Endodermal cell (in vitro differentiated cells): Measurements from ENCODE around the gene ABLIM1. TPM values are rescaled to one million over a fixed set of nuclear protein-coding genes. Genes with fewer than 3 reads are reported as not detected.

ENCODE experiments used
- DNase-seq: peaks from one replicate; pipeline ENCODE4 v3.0.0-alpha.2; 2017
- H3K27ac ChIP-seq: 2 replicates; pipeline ENCODE4 v1.5.1; 2013; ENCODE audit warnings: mild to moderate bottlenecking, low read depth, low read length, moderate library complexity
- H3K27me3 ChIP-seq: 2 replicates; pipeline ENCODE4 v1.6.1; 2013; ENCODE audit warnings: mild to moderate bottlenecking, low read length, moderate library complexity; ENCODE audit not compliant: insufficient read depth, control insufficient read depth, poor library complexity, severe bottlenecking
- H3K36me3 ChIP-seq: 2 replicates; pipeline ENCODE4 v1.7.0; 2013; ENCODE audit warnings: mild to moderate bottlenecking, low read length, moderate library complexity; ENCODE audit not compliant: control insufficient read depth, insufficient read depth
- H3K4me1 ChIP-seq: one replicate; pipeline ENCODE4 v1.7.0; 2013; ENCODE audit warnings: low read length; ENCODE audit not compliant: control insufficient read depth, insufficient read depth
- H3K4me3 ChIP-seq: 2 replicates; pipeline ENCODE4 v1.5.1; 2013; ENCODE audit warnings: mild to moderate bottlenecking, low read length, moderate library complexity
- H3K9ac ChIP-seq: 2 replicates; pipeline ENCODE4 v1.6.1; 2013; ENCODE audit warnings: mild to moderate bottlenecking, low read length, moderate library complexity; ENCODE audit not compliant: poor library complexity, severe bottlenecking; ENCODE audit errors: extremely low read depth
- H3K9me3 ChIP-seq: 2 replicates; pipeline ENCODE4 v1.6.1; 2013; ENCODE audit warnings: mild to moderate bottlenecking, low read length, moderate library complexity; ENCODE audit not compliant: control insufficient read depth
- H3K27ac Mint-ChIP-seq: 2 replicates; pipeline ENCODE4 v1.8.0; 2020; ENCODE audit warnings: mixed read lengths
- H3K27me3 Mint-ChIP-seq: 2 replicates; pipeline ENCODE4 v1.8.0; 2021; ENCODE audit warnings: mild to moderate bottlenecking, mixed read lengths; ENCODE audit not compliant: insufficient read depth
- H3K36me3 Mint-ChIP-seq: 2 replicates; pipeline ENCODE4 v1.8.0; 2020; ENCODE audit warnings: low read depth, mixed read lengths
- H3K4me1 Mint-ChIP-seq: 2 replicates; pipeline ENCODE4 v1.8.0; 2020; ENCODE audit warnings: mixed read lengths
- H3K4me3 Mint-ChIP-seq: 2 replicates; pipeline ENCODE4 v1.8.0; 2020; ENCODE audit warnings: mild to moderate bottlenecking, moderate library complexity, mixed read lengths
- H3K9me3 Mint-ChIP-seq: 2 replicates; pipeline ENCODE4 v1.8.0; 2020; ENCODE audit warnings: mild to moderate bottlenecking, mixed read lengths
- WGBS, 2 experiments: methylation state at CpG; one replicate each; pipeline versions ENCODE4 v1.1.5 to v1.1.7; 2013; ENCODE audit warnings: missing lambda C conversion rate in 2 of 2, mixed read lengths in 1 of 2; ENCODE audit not compliant: insufficient coverage in 1 of 2, insufficient read length in 1 of 2; 5-methylcytosine and 5-hydroxymethylcytosine counted together
- total RNA-seq, 2 donors: library from RNA; stranded (reverse); fragmentation: NEBNext Ultra II Directional in 1 of 2; extraction: Animal tissue kit (Norgen Biotek cat#: 25700) in 1 of 2; gene quantifications; 2 replicates in 1 of 2; 3 replicates in 1 of 2; pipeline ENCODE4 v1.2.1, GENCODE V29; 2021
- TF ChIP-seq, protein P1 (sequence below): fragments of 200-600 bp; sonication (generic); conservative IDR thresholded peaks from 2 replicates; pipeline ENCODE4 v1.5.0; 2021; ENCODE audit warnings: antibody characterized with exemption, mild to moderate bottlenecking

ABLIM1 gene
- total RNA-seq, 2 donors from 2014 or later: 39.3 to 49.3 TPM

- Histone ChIP-seq H3K9me3 (no peaks in the 10 kb centered on the region), H3K4me1 (no peaks in the 10 kb centered on the region), H3K36me3 (no peaks in the 10 kb centered on the region), H3K9ac (no peak overlapping the region), H3K27me3 (no peaks in the 10 kb centered on the region), H3K27ac (no peak overlapping the region), H3K4me3 (no peak overlapping the region)
- Mint-ChIP-seq H3K4me1 (peaks cover 3% of the 10 kb centered on the region), H3K27ac (no peak overlapping the region), H3K9me3 (no peaks in the 10 kb centered on the region), H3K4me3 (no peak overlapping the region), H3K36me3 (no peaks in the 10 kb centered on the region), H3K27me3 (no peaks in the 10 kb centered on the region)
- TF ChIP-seq, protein P1, sequence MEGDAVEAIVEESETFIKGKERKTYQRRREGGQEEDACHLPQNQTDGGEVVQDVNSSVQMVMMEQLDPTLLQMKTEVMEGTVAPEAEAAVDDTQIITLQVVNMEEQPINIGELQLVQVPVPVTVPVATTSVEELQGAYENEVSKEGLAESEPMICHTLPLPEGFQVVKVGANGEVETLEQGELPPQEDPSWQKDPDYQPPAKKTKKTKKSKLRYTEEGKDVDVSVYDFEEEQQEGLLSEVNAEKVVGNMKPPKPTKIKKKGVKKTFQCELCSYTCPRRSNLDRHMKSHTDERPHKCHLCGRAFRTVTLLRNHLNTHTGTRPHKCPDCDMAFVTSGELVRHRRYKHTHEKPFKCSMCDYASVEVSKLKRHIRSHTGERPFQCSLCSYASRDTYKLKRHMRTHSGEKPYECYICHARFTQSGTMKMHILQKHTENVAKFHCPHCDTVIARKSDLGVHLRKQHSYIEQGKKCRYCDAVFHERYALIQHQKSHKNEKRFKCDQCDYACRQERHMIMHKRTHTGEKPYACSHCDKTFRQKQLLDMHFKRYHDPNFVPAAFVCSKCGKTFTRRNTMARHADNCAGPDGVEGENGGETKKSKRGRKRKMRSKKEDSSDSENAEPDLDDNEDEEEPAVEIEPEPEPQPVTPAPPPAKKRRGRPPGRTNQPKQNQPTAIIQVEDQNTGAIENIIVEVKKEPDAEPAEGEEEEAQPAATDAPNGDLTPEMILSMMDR: no peak
- 90 to 98% methylated on average over 2 of the region's 5 CpGs for whole genome bisulfite sequencing, 2 experiments
- no peak for DNase-seq
These were observed 21.5 kb upstream of the ABLIM1 start for GRCh38 chr10:114679552-114679951.

DNA sequence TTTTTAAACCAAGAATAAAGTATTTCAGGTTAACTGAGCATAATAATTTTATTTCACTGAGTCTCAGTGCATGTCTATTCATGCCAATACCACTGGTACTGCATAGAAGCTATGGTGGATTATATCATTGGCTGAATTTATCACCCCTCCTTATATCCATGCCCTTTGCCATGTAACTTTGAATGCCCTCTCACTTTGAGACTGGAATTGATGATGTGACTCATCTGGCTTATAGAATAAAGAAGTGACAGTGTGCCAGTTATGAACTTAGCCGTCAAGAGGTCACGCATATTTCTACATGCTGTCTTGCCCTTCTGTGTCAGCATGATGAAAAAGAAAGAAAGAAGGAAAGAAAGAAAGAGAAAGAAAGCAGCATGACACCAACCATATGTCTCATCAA is 20.7 kb upstream of the ABLIM1 start:
- H3K9me3 ChIP-seq: no peaks in the 10 kb centered on the region
- H3K9ac ChIP-seq: no peak overlapping the region
- no peaks in the 10 kb centered on the region for H3K36me3 ChIP-seq
- Mint-ChIP-seq H3K27ac (no peak overlapping the region), H3K4me3 (no peak overlapping the region), H3K27me3 (no peaks in the 10 kb centered on the region), H3K9me3 (no peaks in the 10 kb centered on the region), H3K4me1 (no peaks in the 10 kb centered on the region), H3K36me3 (no peaks in the 10 kb centered on the region)
- TF ChIP-seq, protein P1: no peak
- no peak overlapping the region for H3K4me3 ChIP-seq
- H3K4me1 ChIP-seq: no peaks in the 10 kb centered on the region
- no peak overlapping the region for H3K27ac ChIP-seq
- no peak for DNase-seq
- H3K27me3 ChIP-seq: no peaks in the 10 kb centered on the region
- WGBS, 2 experiments: 92 to 94% methylated on average over 2 of the region's 2 CpGs

DNA sequence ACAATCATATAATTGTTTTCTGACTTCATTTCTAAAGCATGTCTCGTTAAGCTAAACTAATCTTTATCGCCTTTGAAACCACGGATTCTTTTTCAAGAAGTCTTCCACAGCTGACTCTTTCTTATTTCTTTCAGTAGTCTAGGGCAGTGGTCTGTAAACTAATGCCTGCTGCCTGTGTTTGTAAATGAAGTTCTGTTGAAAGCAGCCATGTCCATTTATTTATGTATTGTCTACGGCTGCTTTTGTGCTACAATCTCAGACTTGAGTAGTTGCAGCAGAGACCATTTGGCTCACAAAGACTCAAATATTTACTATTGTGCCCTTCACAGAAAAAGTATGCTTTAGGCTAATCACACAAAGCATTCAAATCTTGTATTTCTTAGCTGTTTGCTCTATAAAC is 20.3 kb upstream of the ABLIM1 start:
- 80 to 88% methylated on average over 2 to 4 of the region's 4 CpGs for WGBS, 2 experiments
- Mint-ChIP-seq H3K4me1 (no peaks in the 10 kb centered on the region), H3K36me3 (no peaks in the 10 kb centered on the region), H3K4me3 (no peak overlapping the region), H3K9me3 (no peaks in the 10 kb centered on the region), H3K27me3 (no peaks in the 10 kb centered on the region), H3K27ac (no peak overlapping the region)
- Histone ChIP-seq H3K4me1 (no peaks in the 10 kb centered on the region), H3K4me3 (no peak overlapping the region), H3K36me3 (no peaks in the 10 kb centered on the region), H3K27ac (no peak overlapping the region), H3K27me3 (no peaks in the 10 kb centered on the region), H3K9me3 (no peaks in the 10 kb centered on the region), H3K9ac (no peak overlapping the region)
- no peak for DNase-seq
- TF ChIP-seq, protein P1: no peak
